Measurements from ENCODE around the gene L3MBTL4.
"Not testable (repeated sequence)": the region's sequence is repeated elsewhere in the genome, so short reads cannot be mapped to it uniquely, and the experiment has no call there.

L3MBTL4 gene

GRCh38 chr18:6069539-6069938 lies 345.2 kb downstream of the L3MBTL4 start:
- no peaks in the 10 kb centered on the region for H3K36me3 ChIP-seq
- H3K9me3 ChIP-seq, result 0 out of 2 replicates have a peak, but pooled peaks cover 5% of the 10 kb centered on the region
- no peak for TF ChIP-seq Cebpa-rat (IDR thresholded peaks at IDR 0.05)
- H3K4me1 ChIP-seq, result no peaks in the 10 kb centered on the region
- no peaks in the 10 kb centered on the region for H4K20me1 ChIP-seq
- no peak overlapping the region for H3K4me3 ChIP-seq
- H3K9ac ChIP-seq, result no peak overlapping the region
- no peaks in the 10 kb centered on the region for H3K27me3 ChIP-seq
- H3K4me2 ChIP-seq, result no peak overlapping the region
- no peak overlapping the region for H3K27ac ChIP-seq

DNA sequence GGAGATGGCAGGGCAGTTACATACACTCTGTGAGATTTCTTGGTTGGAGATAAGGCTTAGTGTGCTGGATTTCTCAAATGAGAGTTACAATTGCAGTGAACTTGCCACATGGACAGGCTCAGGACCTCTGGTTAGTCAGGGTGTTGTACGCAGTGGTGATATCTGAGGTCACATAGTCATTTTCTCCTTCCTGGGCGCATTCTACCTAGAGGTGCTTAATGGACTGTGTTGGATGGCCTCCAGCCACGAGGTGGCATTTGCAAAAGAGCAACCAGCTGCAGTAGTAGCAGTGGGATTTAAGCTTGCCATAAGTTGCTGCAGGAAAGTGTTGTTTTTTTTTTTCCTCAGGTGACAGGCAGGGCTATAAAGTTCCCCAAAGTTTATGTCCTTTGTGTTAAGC lies 345.6 kb downstream of the L3MBTL4 start:
- H3K4me3 ChIP-seq, result no peak overlapping the region
- no peaks in the 10 kb centered on the region for H4K20me1 ChIP-seq
- no peak overlapping the region for H3K9ac ChIP-seq
- TF ChIP-seq Cebpa-rat (IDR thresholded peaks at IDR 0.05), result no peak
- no peak overlapping the region for H3K27ac ChIP-seq
- 0 out of 2 replicates have a peak, but pooled peaks cover 5% of the 10 kb centered on the region for H3K9me3 ChIP-seq
- H3K4me1 ChIP-seq, result no peaks in the 10 kb centered on the region
- H3K36me3 ChIP-seq, result no peaks in the 10 kb centered on the region
- no peak overlapping the region for H3K4me2 ChIP-seq
- H3K27me3 ChIP-seq, result no peaks in the 10 kb centered on the region

DNA sequence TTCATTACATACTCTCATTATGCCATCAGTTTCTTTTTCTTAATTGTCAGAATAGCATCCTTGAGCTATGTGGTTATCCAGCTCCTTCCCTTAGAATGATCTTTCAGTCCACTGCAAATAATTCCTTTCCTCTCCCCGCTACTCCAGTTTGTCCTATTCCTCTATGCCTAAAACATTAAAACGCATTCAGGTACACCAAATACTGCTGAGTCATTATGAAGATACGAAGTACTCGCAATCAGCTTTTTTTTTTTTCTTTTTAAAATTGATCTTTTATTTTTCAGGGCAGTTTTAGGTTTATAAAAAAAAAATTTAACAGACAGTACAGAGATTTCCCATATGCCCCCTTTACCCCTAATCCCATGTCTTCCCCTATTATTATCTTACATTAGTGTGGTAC lies 354.6 kb downstream of the L3MBTL4 start:
- H3K9ac ChIP-seq, result no peak overlapping the region
- H3K4me2 ChIP-seq, result no peak overlapping the region
- H3K27ac ChIP-seq, result no peak overlapping the region
- H3K4me1 ChIP-seq, result 0 out of 2 replicates have a peak, but pooled peaks cover 7% of the 10 kb centered on the region
- no peak overlapping the region for H3K4me3 ChIP-seq
- no peaks in the 10 kb centered on the region for H3K9me3 ChIP-seq
- no peaks in the 10 kb centered on the region for H4K20me1 ChIP-seq
- no peaks in the 10 kb centered on the region for H3K27me3 ChIP-seq
- H3K36me3 ChIP-seq, result no peaks in the 10 kb centered on the region
- TF ChIP-seq Cebpa-rat (IDR thresholded peaks at IDR 0.05), result no peak

DNA sequence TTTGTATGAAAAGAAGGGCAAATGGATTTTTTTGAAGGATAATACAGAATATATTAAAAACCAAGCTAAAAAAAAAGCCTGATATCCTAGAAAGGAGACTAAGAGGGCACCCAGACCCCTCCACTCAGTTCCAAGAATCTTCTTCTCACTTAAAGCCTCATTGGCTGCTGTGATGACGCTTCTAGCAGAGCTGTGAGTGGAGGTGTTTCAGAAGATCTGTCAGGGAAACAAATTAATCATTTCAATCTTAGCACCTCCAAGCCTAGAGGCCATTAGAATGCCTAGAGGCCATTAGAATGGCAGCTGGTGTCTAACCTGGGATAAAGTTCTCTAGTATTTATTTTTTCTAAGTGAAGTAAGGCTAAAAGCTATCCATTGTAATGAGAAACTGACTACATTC lies 355.2 kb downstream of the L3MBTL4 start:
- Histone ChIP-seq H3K9ac (no peak overlapping the region), H3K36me3 (no peaks in the 10 kb centered on the region), H4K20me1 (no peaks in the 10 kb centered on the region), H3K4me1 (0 out of 2 replicates have a peak, but pooled peaks cover 7% of the 10 kb centered on the region), H3K4me3 (no peak overlapping the region), H3K4me2 (no peak overlapping the region), H3K27me3 (no peaks in the 10 kb centered on the region), H3K9me3 (no peaks in the 10 kb centered on the region), H3K27ac (no peak overlapping the region)
- TF ChIP-seq Cebpa-rat (IDR thresholded peaks at IDR 0.05), result no peak

GRCh38 chr18:6058941-6059340 lies 355.8 kb downstream of the L3MBTL4 start:
- Histone ChIP-seq H3K27ac (no peak overlapping the region), H3K4me1 (0 out of 2 replicates have a peak, but pooled peaks cover 7% of the 10 kb centered on the region), H3K4me3 (no peak overlapping the region), H3K27me3 (no peaks in the 10 kb centered on the region), H3K9me3 (no peaks in the 10 kb centered on the region), H4K20me1 (no peaks in the 10 kb centered on the region), H3K36me3 (no peaks in the 10 kb centered on the region), H3K9ac (no peak overlapping the region), H3K4me2 (no peak overlapping the region)
- TF ChIP-seq Cebpa-rat (IDR thresholded peaks at IDR 0.05), result no peak

GRCh38 chr18:6057604-6058003 lies 357.1 kb downstream of the L3MBTL4 start:
- Histone ChIP-seq H3K36me3 (no peaks in the 10 kb centered on the region), H3K27me3 (no peaks in the 10 kb centered on the region), H3K4me3 (no peak overlapping the region), H3K9me3 (no peaks in the 10 kb centered on the region), H3K4me2 (no peak overlapping the region), H3K4me1 (0 out of 2 replicates have a peak, but pooled peaks cover 7% of the 10 kb centered on the region), H3K9ac (no peak overlapping the region), H3K27ac (no peak overlapping the region), H4K20me1 (no peaks in the 10 kb centered on the region)
- no peak for TF ChIP-seq Cebpa-rat (IDR thresholded peaks at IDR 0.05)

DNA sequence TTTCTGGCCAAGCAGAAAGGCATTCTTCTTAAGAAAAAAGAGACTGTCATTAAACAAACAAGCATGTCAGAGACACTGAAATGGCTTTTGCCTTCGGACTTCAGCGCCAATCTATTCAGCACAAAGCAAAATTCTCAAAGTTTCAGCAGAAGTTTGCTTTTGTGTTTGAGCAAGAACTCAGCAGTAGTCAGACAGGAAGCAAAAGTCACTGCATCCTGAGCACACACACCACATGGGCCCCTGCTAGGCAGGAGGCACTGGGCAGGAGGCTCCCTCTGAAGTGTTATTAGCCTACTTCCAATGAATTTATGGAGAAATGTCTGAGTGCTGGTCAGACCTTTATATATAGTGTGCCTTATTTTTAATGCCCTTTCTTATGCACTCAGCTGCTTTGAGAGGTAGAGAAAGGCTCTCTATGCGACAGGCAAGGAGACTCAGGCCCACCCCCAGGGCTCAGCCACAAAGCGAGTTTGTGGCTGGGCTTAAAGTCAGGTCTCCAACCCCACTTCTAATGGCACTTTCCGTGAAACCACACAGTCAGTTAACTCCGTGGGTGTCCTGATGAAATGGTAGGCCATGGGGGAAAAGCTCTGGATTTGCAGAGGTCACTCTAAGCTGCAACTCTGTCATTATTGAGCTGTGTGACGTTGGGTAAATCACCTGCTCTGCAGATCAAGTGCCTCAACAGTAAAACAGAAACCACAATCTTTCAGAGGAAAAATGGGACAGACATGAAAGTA lies 358.4 kb downstream of the L3MBTL4 start:
- H3K9me3 ChIP-seq, result no peaks in the 10 kb centered on the region
- 0 out of 2 replicates have a peak, but pooled peaks cover 7% of the 10 kb centered on the region for H3K4me1 ChIP-seq
- no peak overlapping the region for H3K9ac ChIP-seq
- TF ChIP-seq Cebpa-rat (IDR thresholded peaks at IDR 0.05), result no peak
- no peaks in the 10 kb centered on the region for H3K27me3 ChIP-seq
- H3K27ac ChIP-seq, result no peak overlapping the region
- H3K4me2 ChIP-seq, result no peak overlapping the region
- no peaks in the 10 kb centered on the region for H4K20me1 ChIP-seq
- no peaks in the 10 kb centered on the region for H3K36me3 ChIP-seq
- H3K4me3 ChIP-seq, result no peak overlapping the region

GRCh38 chr18:6055711-6056110 lies 359.0 kb downstream of the L3MBTL4 start:
- no peak for TF ChIP-seq Cebpa-rat (IDR thresholded peaks at IDR 0.05)

DNA sequence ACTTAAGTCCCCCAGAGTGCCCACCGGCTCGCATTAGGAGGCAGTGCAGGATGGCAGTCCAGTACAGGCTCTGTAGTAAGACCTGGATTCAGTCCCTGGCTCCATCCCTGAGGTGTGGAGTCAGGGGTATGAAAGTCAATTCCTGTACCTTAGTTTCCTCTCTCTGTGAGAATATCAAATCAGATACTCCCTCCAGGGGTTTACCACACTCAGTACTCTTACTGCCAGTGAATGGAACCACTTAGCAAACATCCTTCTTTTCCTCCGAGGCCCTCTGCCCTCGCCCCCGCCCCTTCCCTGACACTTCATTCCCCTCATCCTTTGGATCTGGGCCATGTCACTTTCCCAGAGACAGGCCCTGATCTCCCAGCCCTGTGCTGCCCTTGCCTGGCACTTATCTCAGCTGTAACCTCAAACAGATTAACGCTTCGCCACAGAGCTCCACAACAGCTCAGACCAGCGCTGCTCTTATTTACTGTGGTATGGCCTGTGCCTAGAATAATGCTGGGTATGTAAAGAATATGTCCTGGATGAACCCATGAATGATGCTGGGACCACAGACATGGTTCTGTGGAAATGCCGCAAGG lies 360.4 kb downstream of the L3MBTL4 start:
- no peaks in the 10 kb centered on the region for H3K36me3 ChIP-seq
- H4K20me1 ChIP-seq, result no peaks in the 10 kb centered on the region
- H3K4me3 ChIP-seq, result no peak overlapping the region
- no peaks in the 10 kb centered on the region for H3K9me3 ChIP-seq
- H3K27ac ChIP-seq, result no peak overlapping the region
- H3K9ac ChIP-seq, result no peak overlapping the region
- no peak overlapping the region for H3K4me2 ChIP-seq
- H3K4me1 ChIP-seq, result 0 out of 2 replicates have a peak, but pooled peaks cover 7% of the 10 kb centered on the region
- H3K27me3 ChIP-seq, result no peaks in the 10 kb centered on the region
- TF ChIP-seq Cebpa-rat (IDR thresholded peaks at IDR 0.05), result no peak

More at GRCh38 chr18:6055711-6056110, 359.0 kb downstream of the L3MBTL4 start:
- H3K36me3 ChIP-seq, result no peaks in the 10 kb centered on the region
- H3K27me3 ChIP-seq, result no peaks in the 10 kb centered on the region
- no peak overlapping the region for H3K4me2 ChIP-seq
- H4K20me1 ChIP-seq, result no peaks in the 10 kb centered on the region
- no peaks in the 10 kb centered on the region for H3K9me3 ChIP-seq
- H3K9ac ChIP-seq, result no peak overlapping the region
- H3K4me1 ChIP-seq, result 0 out of 2 replicates have a peak, but pooled peaks cover 7% of the 10 kb centered on the region
- H3K27ac ChIP-seq, result no peak overlapping the region
- H3K4me3 ChIP-seq, result no peak overlapping the region

GRCh38 chr18:6052449-6052913 lies 362.2 kb downstream of the L3MBTL4 start:
- no peak overlapping the region for H3K4me2 ChIP-seq
- 0 out of 2 replicates have a peak, but pooled peaks cover 7% of the 10 kb centered on the region for H3K4me1 ChIP-seq
- no peak overlapping the region for H3K27ac ChIP-seq
- no peak overlapping the region for H3K4me3 ChIP-seq
- no peak overlapping the region for H3K9ac ChIP-seq
- H3K36me3 ChIP-seq, result no peaks in the 10 kb centered on the region
- H3K9me3 ChIP-seq, result no peaks in the 10 kb centered on the region
- H4K20me1 ChIP-seq, result no peaks in the 10 kb centered on the region
- H3K27me3 ChIP-seq, result no peaks in the 10 kb centered on the region
- TF ChIP-seq Cebpa-rat (IDR thresholded peaks at IDR 0.05), result no peak

GRCh38 chr18:6047596-6047995 lies 367.1 kb downstream of the L3MBTL4 start:
- not testable (repeated sequence) for H3K36me3 ChIP-seq, H3K9me3 ChIP-seq, H3K4me2 ChIP-seq, H3K27ac ChIP-seq, H3K4me3 ChIP-seq, H3K9ac ChIP-seq, H4K20me1 ChIP-seq, H3K4me1 ChIP-seq, H3K27me3 ChIP-seq
